ENCODE data around the gene EIF1B.

The EIF1B gene

DNA sequence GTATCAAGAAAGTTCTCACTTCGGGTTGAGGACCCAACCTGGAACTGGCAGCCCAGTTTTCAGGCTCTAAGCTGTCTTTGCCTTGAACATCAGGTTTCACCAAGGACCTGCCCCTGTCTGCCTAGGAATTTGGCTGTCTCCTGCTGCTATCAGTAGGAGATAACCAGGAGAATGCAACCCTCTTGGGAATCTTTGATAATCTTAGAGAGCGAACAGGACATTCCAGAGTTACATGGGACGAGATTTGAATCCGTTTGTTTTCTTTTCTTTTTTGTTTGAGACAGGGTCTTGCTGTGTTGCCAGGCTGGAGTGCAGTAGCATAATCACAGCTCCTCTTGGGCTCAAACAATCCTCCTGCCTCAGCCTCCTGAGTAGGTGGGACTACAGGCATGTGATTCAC lies 18.0 kb upstream of the EIF1B start:
- no peaks in the 10 kb centered on the region for H3K9me3 Mint-ChIP-seq
- no peaks in the 10 kb centered on the region for H3K4me1 Mint-ChIP-seq
- peaks cover 3% of the 10 kb centered on the region for H3K27me3 Mint-ChIP-seq (ENCODE audit: low read depth)
- H3K27ac Mint-ChIP-seq = no peak overlapping the region
- TF ChIP-seq, protein P1, sequence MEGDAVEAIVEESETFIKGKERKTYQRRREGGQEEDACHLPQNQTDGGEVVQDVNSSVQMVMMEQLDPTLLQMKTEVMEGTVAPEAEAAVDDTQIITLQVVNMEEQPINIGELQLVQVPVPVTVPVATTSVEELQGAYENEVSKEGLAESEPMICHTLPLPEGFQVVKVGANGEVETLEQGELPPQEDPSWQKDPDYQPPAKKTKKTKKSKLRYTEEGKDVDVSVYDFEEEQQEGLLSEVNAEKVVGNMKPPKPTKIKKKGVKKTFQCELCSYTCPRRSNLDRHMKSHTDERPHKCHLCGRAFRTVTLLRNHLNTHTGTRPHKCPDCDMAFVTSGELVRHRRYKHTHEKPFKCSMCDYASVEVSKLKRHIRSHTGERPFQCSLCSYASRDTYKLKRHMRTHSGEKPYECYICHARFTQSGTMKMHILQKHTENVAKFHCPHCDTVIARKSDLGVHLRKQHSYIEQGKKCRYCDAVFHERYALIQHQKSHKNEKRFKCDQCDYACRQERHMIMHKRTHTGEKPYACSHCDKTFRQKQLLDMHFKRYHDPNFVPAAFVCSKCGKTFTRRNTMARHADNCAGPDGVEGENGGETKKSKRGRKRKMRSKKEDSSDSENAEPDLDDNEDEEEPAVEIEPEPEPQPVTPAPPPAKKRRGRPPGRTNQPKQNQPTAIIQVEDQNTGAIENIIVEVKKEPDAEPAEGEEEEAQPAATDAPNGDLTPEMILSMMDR (IDR thresholded peaks at IDR 0.05; ENCODE audit: unreplicated experiment in 3 of 3) = no peak
- no peaks in the 10 kb centered on the region for H3K36me3 Mint-ChIP-seq (ENCODE audit: low read depth)
- no peak overlapping the region for H3K4me3 Mint-ChIP-seq

DNA sequence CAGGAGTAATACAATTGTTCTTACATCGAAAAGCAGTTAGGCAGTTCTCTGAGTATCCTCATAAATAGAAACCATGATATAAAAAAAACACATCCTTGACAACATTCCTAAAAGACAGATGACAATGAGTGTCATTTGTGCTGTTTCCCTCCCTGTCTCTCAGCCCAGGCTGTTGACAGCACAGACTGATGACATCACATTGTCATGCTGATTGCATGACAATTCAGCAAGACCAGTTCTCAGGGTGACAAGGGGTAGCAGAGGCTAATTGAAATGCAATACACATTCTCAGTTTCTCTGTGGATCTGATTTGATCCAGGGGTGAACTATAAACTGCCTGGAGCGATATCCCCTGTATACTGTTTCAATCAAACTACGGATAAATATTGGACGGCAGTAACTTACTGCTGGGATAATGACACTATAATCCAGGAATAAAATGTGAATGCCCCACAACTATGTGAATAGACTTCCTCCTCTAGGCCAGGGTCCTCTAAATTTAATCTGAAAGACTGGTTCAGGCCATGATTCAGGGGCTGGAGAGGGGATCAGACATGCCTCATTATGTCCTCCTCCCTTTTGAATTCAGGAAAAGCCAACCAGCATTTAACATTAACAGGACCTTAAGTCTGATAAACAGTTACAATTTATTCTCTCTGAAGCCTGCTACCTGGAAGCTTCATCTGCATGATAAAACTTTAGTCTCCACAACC lies 16.7 kb upstream of the EIF1B start:
- Mint-ChIP-seq H3K4me3 (no peak overlapping the region), H3K27ac (no peak overlapping the region), H3K9me3 (no peaks in the 10 kb centered on the region), H3K36me3 (ENCODE audit: low read depth) (no peaks in the 10 kb centered on the region), H3K27me3 (ENCODE audit: low read depth) (peaks cover 3% of the 10 kb centered on the region), H3K4me1 (no peaks in the 10 kb centered on the region)
- TF ChIP-seq, protein P1 (IDR thresholded peaks at IDR 0.05; ENCODE audit: unreplicated experiment in 3 of 3) = no peak

DNA sequence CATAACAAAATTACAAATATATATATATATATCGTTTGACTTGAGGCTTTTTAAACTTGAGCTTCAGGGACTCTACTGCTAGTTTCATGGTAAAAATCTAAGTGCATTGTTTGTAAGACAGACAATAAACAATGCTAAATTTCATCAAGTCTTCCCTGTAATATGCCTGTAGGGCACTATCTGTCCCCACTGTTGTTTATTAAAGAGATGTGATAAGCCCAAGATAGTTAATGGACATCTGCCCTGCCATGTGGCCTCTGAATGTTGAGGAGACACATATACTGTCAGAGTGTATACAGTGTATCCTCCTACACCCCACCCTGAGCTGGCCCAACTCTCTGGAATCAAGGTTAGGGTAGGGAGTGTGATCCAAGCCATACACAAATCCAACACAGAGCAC lies 15.1 kb upstream of the EIF1B start:
- TF ChIP-seq, protein P1 (IDR thresholded peaks at IDR 0.05; ENCODE audit: unreplicated experiment in 3 of 3) = no peak
- Mint-ChIP-seq H3K4me1 (peaks cover under 1% of the 10 kb centered on the region), H3K9me3 (no peaks in the 10 kb centered on the region), H3K27ac (no peak overlapping the region), H3K36me3 (ENCODE audit: low read depth) (no peaks in the 10 kb centered on the region), H3K4me3 (no peak overlapping the region), H3K27me3 (ENCODE audit: low read depth) (peaks cover 3% of the 10 kb centered on the region)

DNA sequence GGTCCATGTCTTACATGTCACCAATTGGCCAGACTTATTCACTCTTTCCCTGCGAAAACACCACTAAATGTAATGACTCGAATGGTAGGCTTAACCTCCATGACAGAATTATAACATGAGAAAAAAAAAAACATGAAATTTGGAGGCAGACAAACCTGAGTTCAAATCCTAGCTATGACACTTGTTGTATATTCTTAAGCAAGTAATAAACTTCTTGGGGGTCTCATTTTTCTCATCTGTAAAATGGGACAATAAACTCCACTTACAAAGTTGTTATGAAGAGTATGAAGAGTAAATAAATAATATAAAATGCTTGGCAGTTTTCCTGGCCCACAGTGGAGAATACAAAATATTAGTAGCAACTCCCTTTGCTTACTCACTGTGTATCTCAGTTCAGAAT lies 11.4 kb upstream of the EIF1B start:
- H3K27me3 Mint-ChIP-seq (ENCODE audit: low read depth) = no peaks in the 10 kb centered on the region
- no peaks in the 10 kb centered on the region for H3K36me3 Mint-ChIP-seq (ENCODE audit: low read depth)
- no peak overlapping the region for H3K4me3 Mint-ChIP-seq
- H3K27ac Mint-ChIP-seq = no peak overlapping the region
- TF ChIP-seq, protein P1 (IDR thresholded peaks at IDR 0.05; ENCODE audit: unreplicated experiment in 3 of 3) = no peak
- H3K9me3 Mint-ChIP-seq = peaks cover 7% of the 10 kb centered on the region
- peaks cover 11% of the 10 kb centered on the region for H3K4me1 Mint-ChIP-seq

DNA sequence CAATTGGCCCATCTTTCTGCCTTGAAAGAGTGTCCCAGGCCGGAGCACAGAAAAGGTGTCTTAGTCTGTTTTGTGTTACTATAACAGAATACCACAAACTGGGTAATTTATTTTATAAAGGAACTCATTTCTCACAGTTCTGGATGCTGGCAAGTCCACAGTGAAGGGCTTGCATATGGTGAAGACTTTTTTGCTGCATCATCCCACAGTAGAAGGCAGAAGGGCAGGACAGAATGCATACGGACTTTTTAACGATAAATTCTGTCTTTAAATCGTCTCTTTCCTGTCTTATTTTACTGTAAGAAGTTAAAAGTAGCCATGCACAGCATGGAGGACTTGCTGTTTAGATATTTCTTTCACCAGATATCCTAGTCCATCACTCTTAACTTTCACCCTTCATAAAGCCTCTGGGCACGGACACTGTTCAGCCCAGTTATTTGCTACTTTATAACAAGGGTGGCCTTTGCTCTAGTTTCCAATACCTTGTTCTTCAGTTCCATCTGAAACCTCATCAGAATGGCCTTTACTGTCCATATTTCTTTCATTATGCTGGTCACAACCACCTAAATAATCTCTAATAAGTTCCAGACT lies 10.3 kb upstream of the EIF1B start:
- Mint-ChIP-seq H3K27me3 (ENCODE audit: low read depth) (no peaks in the 10 kb centered on the region), H3K9me3 (peaks cover 7% of the 10 kb centered on the region), H3K4me3 (no peak overlapping the region), H3K27ac (peak overlapping the region in 2 of 3 experiments; percentile 6 to 54), H3K4me1 (peaks cover 12% of the 10 kb centered on the region), H3K36me3 (ENCODE audit: low read depth) (no peaks in the 10 kb centered on the region)
- TF ChIP-seq, protein P1 (IDR thresholded peaks at IDR 0.05; ENCODE audit: unreplicated experiment in 3 of 3) = no peak

All from nephron (organoid).